Loucy (cell line): ENCODE data around the gene SPAM1.
"Not testable (repeated sequence)": the region's sequence is repeated elsewhere in the genome, so short reads cannot be mapped to it uniquely, and the experiment has no call there.

Experiments used
- H2AFZ ChIP-seq: fragments of 200-600 bp; sonication (generic); 2 replicates; pipeline ENCODE4 v1.6.0; 2016; ENCODE audit warnings: antibody characterized with exemption, mild to moderate bottlenecking, low read length, moderate library complexity
- H3F3A ChIP-seq: fragments of 200-600 bp; 2 replicates; pipeline ENCODE4 v1.6.0; 2016; ENCODE audit warnings: antibody characterized with exemption, low read depth, mild to moderate bottlenecking
- H3K27me3 ChIP-seq: fragments of 200-600 bp; sonication (generic); 2 replicates; pipeline ENCODE4 v1.6.1; 2014; ENCODE audit warnings: low read length, mild to moderate bottlenecking; ENCODE audit not compliant: insufficient read depth, poor library complexity, severe bottlenecking
- H3K36me3 ChIP-seq: fragments of 200-600 bp; sonication (generic); 2 replicates; pipeline ENCODE4 v1.6.1; 2016; ENCODE audit warnings: low read length; ENCODE audit not compliant: insufficient read depth
- H3K4me1 ChIP-seq: fragments of 200-600 bp; sonication (generic); 2 replicates; pipeline ENCODE4 v1.5.1; 2014; ENCODE audit warnings: low read length, mild to moderate bottlenecking; ENCODE audit not compliant: insufficient read depth, poor library complexity, severe bottlenecking
- H3K4me2 ChIP-seq: fragments of 200-600 bp; sonication (generic); 2 replicates; pipeline ENCODE4 v1.6.0; 2014; ENCODE audit warnings: antibody characterized with exemption, low read length, low read depth, mild to moderate bottlenecking; ENCODE audit not compliant: poor library complexity, severe bottlenecking
- H3K4me3 ChIP-seq: fragments of 200-600 bp; sonication (generic); 2 replicates; pipeline ENCODE4 v1.5.1; 2014; ENCODE audit warnings: low read length, mild to moderate bottlenecking, mixed read lengths; ENCODE audit not compliant: poor library complexity, severe bottlenecking
- H3K79me2 ChIP-seq: fragments of 200-600 bp; sonication (generic); 2 replicates; pipeline ENCODE4 v1.6.1; 2014; ENCODE audit warnings: low read length; ENCODE audit not compliant: insufficient read depth
- H3K9ac ChIP-seq: fragments of 200-600 bp; sonication (generic); 2 replicates; pipeline ENCODE4 v1.6.0; 2014; ENCODE audit warnings: mild to moderate bottlenecking, low read depth, low read length, moderate library complexity; ENCODE audit not compliant: poor library complexity, severe bottlenecking
- H3K9me2 ChIP-seq: fragments of 200-600 bp; sonication (generic); replicated peaks from 2 replicates; pipeline ENCODE4 v1.6.1; 2016; ENCODE audit warnings: low read depth, low read length, mixed read lengths
- H3K9me3 ChIP-seq: fragments of 200-600 bp; sonication (generic); 2 replicates; pipeline ENCODE4 v1.6.1; 2014; ENCODE audit warnings: mild to moderate bottlenecking, antibody characterized with exemption, low read length, low read depth; ENCODE audit not compliant: insufficient read depth
- H4K20me1 ChIP-seq: fragments of 200-600 bp; sonication (generic); 2 replicates; pipeline ENCODE4 v1.6.0; 2014; ENCODE audit warnings: antibody characterized with exemption, low read length, mild to moderate bottlenecking; ENCODE audit not compliant: insufficient read depth, poor library complexity, severe bottlenecking
- CTCF ChIP-seq: fragments of 200-600 bp; sonication (generic); conservative IDR thresholded peaks from 2 replicates; pipeline ENCODE4 v1.5.1; 2014; ENCODE audit warnings: mild to moderate bottlenecking, antibody characterized with exemption, low read length
- EZH2phosphoT487 ChIP-seq: fragments of 200-600 bp; IDR thresholded peaks from 2 replicates; pipeline ENCODE4 v1.6.1; 2018; ENCODE audit warnings: antibody characterized with exemption, mild to moderate bottlenecking, moderate library complexity, borderline replicate concordance

Gene SPAM1

GRCh38 chr7:123881300-123881699, 43.7 kb upstream of the SPAM1 start:
- Histone ChIP-seq H3K9ac (no peak overlapping the region), H2AFZ (no peak overlapping the region), H4K20me1 (no peaks in the 10 kb centered on the region), H3K9me3 (no peaks in the 10 kb centered on the region), H3K4me3 (no peak overlapping the region), H3K27me3 (no peaks in the 10 kb centered on the region), H3K4me1 (no peaks in the 10 kb centered on the region), H3K9me2 (no peaks in the 10 kb centered on the region), H3K79me2 (no peaks in the 10 kb centered on the region), H3F3A (no peaks in the 10 kb centered on the region), H3K36me3 (no peaks in the 10 kb centered on the region), H3K4me2 (no peak overlapping the region)
- TF ChIP-seq EZH2phosphoT487, result no peak
- TF ChIP-seq CTCF, result no peak

- Histone ChIP-seq H2AFZ (no peak overlapping the region), H3K4me2 (no peak overlapping the region), H3K9me2 (no peaks in the 10 kb centered on the region), H4K20me1 (no peaks in the 10 kb centered on the region), H3K4me3 (no peak overlapping the region), H3K4me1 (no peaks in the 10 kb centered on the region), H3K36me3 (no peaks in the 10 kb centered on the region), H3K79me2 (no peaks in the 10 kb centered on the region), H3F3A (no peaks in the 10 kb centered on the region), H3K9me3 (no peaks in the 10 kb centered on the region), H3K27me3 (no peaks in the 10 kb centered on the region), H3K9ac (no peak overlapping the region)
- TF ChIP-seq CTCF (no peak), EZH2phosphoT487 (no peak)
These were observed 41.9 kb upstream of the SPAM1 start for GRCh38 chr7:123883154-123883553.

GRCh38 chr7:123888192-123888591, 36.8 kb upstream of the SPAM1 start:
- Histone ChIP-seq H3K27me3 (no peaks in the 10 kb centered on the region), H4K20me1 (no peaks in the 10 kb centered on the region), H3K36me3 (no peaks in the 10 kb centered on the region), H3K4me3 (no peak overlapping the region), H3K4me2 (no peak overlapping the region), H3K4me1 (no peaks in the 10 kb centered on the region), H2AFZ (no peak overlapping the region), H3K79me2 (no peaks in the 10 kb centered on the region), H3K9me3 (no peaks in the 10 kb centered on the region), H3K9me2 (no peaks in the 10 kb centered on the region), H3F3A (no peaks in the 10 kb centered on the region), H3K9ac (no peak overlapping the region)
- TF ChIP-seq CTCF (no peak), EZH2phosphoT487 (no peak)

GRCh38 chr7:123894753-123895152, 30.3 kb upstream of the SPAM1 start:
- not testable (repeated sequence) for H3K27me3 ChIP-seq, H3K79me2 ChIP-seq, H3K36me3 ChIP-seq, H3K4me1 ChIP-seq, H3K4me3 ChIP-seq, H2AFZ ChIP-seq, H3F3A ChIP-seq, H3K9ac ChIP-seq, H4K20me1 ChIP-seq, H3K9me2 ChIP-seq, H3K9me3 ChIP-seq, H3K4me2 ChIP-seq
